K562 (cell line): ENCODE data around the gene PSEN1. TPM values are rescaled to one million over a fixed set of nuclear protein-coding genes. Genes with fewer than 3 reads are reported as not detected.
A peak's percentile ranks its signal among the peaks of the same experiment; 100 is the strongest.
"Not testable (repeated sequence)": the region's sequence is repeated elsewhere in the genome, so short reads cannot be mapped to it uniquely, and the experiment has no call there.

Experiments used
- ATAC-seq: fragments of 200-7000 bp; cut with Tn5 transposase; 3 replicates; pipeline ENCODE4 v1.9.1; 2020; ENCODE audit warnings: moderate library complexity
- BruUV-seq: library from RNA; stranded (reverse); fragments of 400-500 nt; replicated peaks from 2 replicates; lab custom pipeline; 2021; lab: Mats Ljungman, UMichigan
- CTCF ChIA-PET: fragments of 300-600 bp; formaldehyde crosslinking; extraction: SDS; loops from one replicate; lab custom pipeline; 2021; ENCODE audit warnings: low intra/inter-chr PET ratio; lab: Yijun Ruan, JAX
- POLR2A ChIA-PET: fragments of 300-600, 350-650 bp; sonication (Branson Sonifier 250); formaldehyde crosslinking; extraction: SDS; loops from one replicate; lab custom pipeline; 2021; ENCODE audit warnings: antibody characterized with exemption, inconsistent platforms; lab: Yijun Ruan, JAX
- DNase-seq, 4 experiments: peaks; one replicate each; pipeline versions ENCODE4 v3.0.0 to v3.0.0-alpha.2; 2011 to 2018; ENCODE audit warnings: low spot score in 3 of 4, mixed read lengths in 3 of 4; ENCODE audit errors: extremely low read depth in 1 of 4
- FAIRE-seq: peaks from 2 replicates; lab custom pipeline; 2011; peaks lifted over from hg19 to GRCh38; lab: Jason Lieb, UNC
- H2AFZ ChIP-seq: 2 replicates; pipeline ENCODE4 v1.6.0; 2011; ENCODE audit warnings: low read depth, low read length, control low read depth, inconsistent platforms
- H3K27ac ChIP-seq: fragments of 200-600 bp; 3 replicates; pipeline ENCODE4 v1.8.0; 2011; ENCODE audit warnings: low read depth, mild to moderate bottlenecking, control low read depth, inconsistent platforms, low read length, moderate library complexity, mixed read lengths; ENCODE audit errors: extremely low read depth
- H3K27me3 ChIP-seq, 2 experiments: fragments of 300-600 bp in 1 of 2; 2 replicates in 1 of 2; 3 replicates in 1 of 2; pipeline versions ENCODE4 v1.6.0 to v1.8.0; 2011; ENCODE audit warnings: inconsistent platforms in 2 of 2, low read length in 2 of 2, mild to moderate bottlenecking in 1 of 2, mixed read lengths in 1 of 2, moderate library complexity in 1 of 2; ENCODE audit not compliant: control insufficient read depth in 2 of 2, insufficient read depth in 2 of 2
- H3K36me3 ChIP-seq: fragments of 300-600 bp; 3 replicates; pipeline ENCODE4 v1.8.0; 2011; ENCODE audit warnings: mild to moderate bottlenecking, low read length, inconsistent platforms; ENCODE audit not compliant: control insufficient read depth, insufficient read depth
- H3K4me1 ChIP-seq, 2 experiments: fragments of 200-600 bp in 1 of 2; replicated peaks in 1 of 2; 2 replicates in 1 of 2; 3 replicates in 1 of 2; pipeline versions ENCODE4 v1.5.1 to v1.8.0; 2011; ENCODE audit warnings: inconsistent platforms in 2 of 2, low read length in 2 of 2, mild to moderate bottlenecking in 1 of 2, mixed read lengths in 1 of 2, moderate library complexity in 1 of 2; ENCODE audit not compliant: control insufficient read depth in 2 of 2, insufficient read depth in 2 of 2
- H3K4me2 ChIP-seq: 2 replicates; pipeline ENCODE4 v1.6.1; 2011; ENCODE audit warnings: low read length, control low read depth, inconsistent platforms, mixed read lengths; ENCODE audit not compliant: insufficient read depth
- H3K4me3 ChIP-seq: fragments of 200-600 bp; sonication (generic), shearing (Covaris generic); 2 replicates; pipeline ENCODE4 v1.5.1; 2016; ENCODE audit warnings: control low read depth, inconsistent platforms
- H3K79me2 ChIP-seq: fragments of 200-600 bp; 3 replicates; pipeline ENCODE4 v1.8.0; 2011; ENCODE audit warnings: low read length, inconsistent platforms; ENCODE audit not compliant: control insufficient read depth, insufficient read depth
- H3K9ac ChIP-seq, 2 experiments: 2 replicates each; pipeline versions ENCODE4 v1.6.0 to v1.6.1; 2011; ENCODE audit warnings: low read depth in 2 of 2, low read length in 2 of 2, control low read depth in 1 of 2, inconsistent platforms in 1 of 2, mild to moderate bottlenecking in 1 of 2, mixed read lengths in 1 of 2; ENCODE audit not compliant: insufficient read depth in 1 of 2
- H3K9me1 ChIP-seq: one replicate; pipeline ENCODE4 v1.6.0; 2011; ENCODE audit warnings: inconsistent platforms, mild to moderate bottlenecking, low read length, moderate library complexity; ENCODE audit not compliant: control insufficient read depth, insufficient read depth
- H3K9me3 ChIP-seq: replicated peaks from 2 replicates; pipeline ENCODE4 v1.5.1; 2011; ENCODE audit warnings: low read depth, low read length, inconsistent platforms; ENCODE audit not compliant: control insufficient read depth, insufficient read depth
- H4K20me1 ChIP-seq: replicated peaks from 2 replicates; pipeline ENCODE4 v1.6.1; 2011; ENCODE audit warnings: low read length, inconsistent platforms, mixed read lengths; ENCODE audit not compliant: control insufficient read depth, insufficient read depth
- CEBPB ChIP-seq: fragments of 450-650 bp; IDR thresholded peaks from 2 replicates; pipeline ENCODE4 v1.6.1; 2016; ENCODE audit warnings: missing genetic modification characterization, missing compliant biosample characterization
- ERF ChIP-seq: fragments of 450-650 bp; formaldehyde crosslinking; IDR thresholded peaks from 2 replicates; pipeline ENCODE4 v1.4.0; 2020; ENCODE audit warnings: mild to moderate bottlenecking, mixed read lengths
- NEUROD1 ChIP-seq: fragments of 150-350 bp; IDR thresholded peaks from 2 replicates; pipeline ENCODE4 v1.6.1; 2014; ENCODE audit warnings: borderline replicate concordance, low read length, low read depth; ENCODE audit not compliant: partially characterized antibody
- WGBS: fragments of 100-300 bp; shearing (Covaris generic); methylation state at CpG from one replicate; pipeline ENCODE4 v1.1.6; 2016; ENCODE audit warnings: low coverage, mixed read lengths; ENCODE audit not compliant: insufficient coverage; ENCODE audit errors: missing lambda C conversion rate; 5-methylcytosine and 5-hydroxymethylcytosine counted together
- in situ Hi-C: fragments of 300-500 bp; cut with MboI; formaldehyde crosslinking; loops from 4 replicates; pipeline ENCODE4 v1.15.0; 2018; ENCODE audit warnings: inconsistent platforms, mixed read lengths
- intact Hi-C: fragments of 100-400 bp; cut with micrococcal nuclease; formaldehyde crosslinking; loops from 2 replicates; pipeline ENCODE4 v1.14.2; 2022
- polyA plus RNA-seq, 8 experiments: library from polyadenylated mRNA; depleted of rRNA in 4 of 8; stranded (reverse) in 5 of 8; unstranded in 3 of 8; fragments of >200 nt; fragmentation: Nextera tagmentation in 2 of 8; fragmentation: Illumina TruSeq in 1 of 8; extraction: Ambion mirVana in 2 of 8; extraction: Trizol in 1 of 8; gene quantifications; 2 replicates each; pipeline versions ENCODE4 v1.2.1 to v1.2.3, GENCODE V29; 2011 to 2014; ENCODE audit warnings: inconsistent platforms in 1 of 8, missing spikeins in 1 of 8
- total RNA-seq, 7 experiments: library from RNA; depleted of rRNA in 6 of 7; stranded (reverse); fragments of >200 nt in 6 of 7; fragmentation: Illumina TruSeq in 2 of 7; extraction: Trizol in 2 of 7; gene quantifications; 2 replicates each; pipeline versions ENCODE4 v1.2.1 to v1.2.3, GENCODE V29; 2011 to 2021; ENCODE audit warnings: low replicate concordance in 1 of 7

PSEN1 gene
- total and polyA plus RNA-seq, 9 of the 15 experiments (the other 6 are each of a cell fraction or from before 2014, with no cell fraction given) = 6.5 to 25.2 (median 14.3) TPM

DNA sequence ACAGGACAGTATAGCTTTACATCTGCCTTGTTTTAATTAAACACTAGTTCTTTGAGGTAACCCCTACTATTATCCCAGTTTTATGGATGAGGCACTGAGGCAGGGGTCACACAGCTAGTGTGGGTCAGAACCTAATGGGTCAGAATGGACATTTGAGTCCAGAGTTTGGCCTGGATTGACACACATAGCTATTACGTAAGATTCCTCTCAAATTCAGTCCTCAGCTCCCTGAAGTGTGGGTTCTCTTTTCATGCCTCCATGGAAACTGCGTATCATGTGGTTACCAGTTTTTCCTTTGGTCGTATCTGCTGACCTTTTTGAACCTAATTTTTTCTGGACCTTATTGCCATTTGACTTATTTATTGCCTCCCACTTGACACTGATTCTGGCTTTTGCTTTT lies 40.4 kb downstream of the PSEN1 start:
- Histone ChIP-seq H3K9me1 (no peaks in the 10 kb centered on the region), H3K36me3 (peaks cover 30% of the 10 kb centered on the region; the same call in 2 of the 3 replicates), H3K4me2 (no peak overlapping the region), H2AFZ (no peak overlapping the region), H3K27me3 (no peaks in the 10 kb centered on the region), H3K4me1 (no peaks in the 10 kb centered on the region), H3K9me3 (no peaks in the 10 kb centered on the region), H3K9ac (no peak overlapping the region), H3K27ac (no peak overlapping the region), H3K4me3 (no peak overlapping the region), H3K79me2 (no peaks in the 10 kb centered on the region), H4K20me1 (no peaks in the 10 kb centered on the region)
- intact Hi-C loops = no loop called here
- DNase-seq (no peak), FAIRE-seq (no peak), ATAC-seq (no peak)
- TF ChIP-seq CEBPB (0 out of 2 replicates have a peak, but pooled peaks have one; percentile 34), ERF (no peak)
- 63% methylated on average over 2 of the region's 3 CpGs for WGBS
- ChIA-PET POLR2A (no interaction called here), CTCF (interaction anchor here (2.1 kb wide), 1 partner anchor 295 kb away, joined by 9 read pairs; no protein-coding TSS in a partner anchor)
- no TSS peak for BruUV-seq
- in situ Hi-C loops = no loop called here

DNA sequence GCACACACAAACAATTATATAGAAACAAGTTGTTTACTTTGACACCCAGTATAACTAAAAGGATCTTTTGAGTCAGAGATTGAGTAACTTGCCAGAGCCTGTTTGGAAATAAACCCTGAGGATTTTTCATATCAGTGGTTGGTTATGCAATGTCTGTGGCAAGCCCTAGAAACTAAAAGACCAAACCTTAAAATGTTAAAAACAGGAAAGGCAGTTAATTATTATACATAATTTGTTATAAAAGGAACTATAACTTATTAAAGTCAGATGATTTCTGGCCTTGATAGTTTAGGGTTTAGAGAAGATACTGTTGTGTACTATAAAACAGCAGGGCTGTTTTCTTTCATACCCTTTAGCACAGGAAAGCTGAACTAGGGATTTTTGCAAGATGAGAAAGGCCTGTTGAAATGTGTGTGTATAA lies 44.1 kb downstream of the PSEN1 start:
- no peaks in the 10 kb centered on the region for H3K4me1 ChIP-seq
- H3K4me2 ChIP-seq = no peak overlapping the region
- in situ Hi-C loops (no loop called here), intact Hi-C loops (no loop called here)
- BruUV-seq = no TSS peak
- no peak for DNase-seq
- no peak overlapping the region for H3K9ac ChIP-seq
- no peak for TF ChIP-seq NEUROD1
- TF ChIP-seq CEBPB = peak; percentile 47; the same call in 1 of the 2 replicates
- H4K20me1 ChIP-seq = no peaks in the 10 kb centered on the region
- no peak for FAIRE-seq
- no peaks in the 10 kb centered on the region for H3K27me3 ChIP-seq
- no peak overlapping the region for H3K27ac ChIP-seq
- H2AFZ ChIP-seq = no peak overlapping the region
- H3K79me2 ChIP-seq = no peaks in the 10 kb centered on the region
- ChIA-PET CTCF (no interaction called here), POLR2A (interaction anchor here (0.5 kb wide), 1 partner anchor 195 kb away, joined by 3 read pairs; no protein-coding TSS in a partner anchor)
- no peak overlapping the region for H3K4me3 ChIP-seq
- ATAC-seq = no peak
- H3K9me3 ChIP-seq = no peaks in the 10 kb centered on the region
- peaks cover 9% of the 10 kb centered on the region; the same call in 2 of the 3 replicates for H3K36me3 ChIP-seq
- no peaks in the 10 kb centered on the region for H3K9me1 ChIP-seq

DNA sequence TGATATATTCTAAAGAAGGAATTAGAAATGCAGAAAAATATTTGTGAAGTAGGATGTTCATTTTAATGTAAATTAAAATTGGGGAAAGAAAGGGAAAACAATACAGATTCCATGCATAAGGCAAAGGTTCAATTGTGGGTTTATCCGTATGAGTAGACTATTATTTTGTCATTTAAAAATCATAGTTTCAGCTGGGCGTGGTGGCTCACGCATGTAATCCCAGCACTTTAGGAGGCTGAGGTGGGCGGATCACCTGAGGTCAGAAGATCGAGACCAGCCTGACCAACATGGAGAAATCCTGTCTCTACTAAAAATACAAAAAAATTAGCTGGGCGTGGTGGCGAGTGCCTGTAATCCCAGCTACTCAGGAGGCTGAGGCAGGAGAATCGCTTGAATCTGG lies 44.7 kb downstream of the PSEN1 start:
- CTCF ChIA-PET, H3K27me3 ChIP-seq, FAIRE-seq, H3K79me2 ChIP-seq, H3K9me1 ChIP-seq, H3K4me2 ChIP-seq, BruUV-seq, H3K4me1 ChIP-seq, H3K27ac ChIP-seq, DNase-seq, in situ Hi-C loops, H3K36me3 ChIP-seq, H3K9me3 ChIP-seq, intact Hi-C loops, H4K20me1 ChIP-seq, ATAC-seq, H3K4me3 ChIP-seq, H2AFZ ChIP-seq, H3K9ac ChIP-seq: not testable (repeated sequence)
- POLR2A ChIA-PET = interaction anchor here (0.5 kb wide), 1 partner anchor 196 kb away, joined by 3 read pairs; no protein-coding TSS in a partner anchor
- 87% methylated on average over 8 of the region's 8 CpGs for WGBS
